Esophagus squamous epithelium (tissue), 4 donors: ENCODE data around the gene CDKN1B.

Source experiments
- POLR2A ChIP-seq, 4 donors: fragments of 450-650 bp; IDR thresholded peaks; one replicate each; pipeline ENCODE4 v1.6.1; 2017; ENCODE audit warnings: antibody characterized with exemption in 4 of 4, mild to moderate bottlenecking in 4 of 4, moderate library complexity in 3 of 4
- TF ChIP-seq, protein P1 (sequence below), 6 experiments: fragments of 450-650 bp in 4 of 6; fragments of 200-600 bp in 2 of 6; sonication (generic) in 2 of 6; IDR thresholded peaks; one replicate each; pipeline ENCODE4 v1.5.1; 2016 to 2019; ENCODE audit warnings: antibody characterized with exemption in 6 of 6, mild to moderate bottlenecking in 4 of 6, moderate library complexity in 4 of 6

DNA sequence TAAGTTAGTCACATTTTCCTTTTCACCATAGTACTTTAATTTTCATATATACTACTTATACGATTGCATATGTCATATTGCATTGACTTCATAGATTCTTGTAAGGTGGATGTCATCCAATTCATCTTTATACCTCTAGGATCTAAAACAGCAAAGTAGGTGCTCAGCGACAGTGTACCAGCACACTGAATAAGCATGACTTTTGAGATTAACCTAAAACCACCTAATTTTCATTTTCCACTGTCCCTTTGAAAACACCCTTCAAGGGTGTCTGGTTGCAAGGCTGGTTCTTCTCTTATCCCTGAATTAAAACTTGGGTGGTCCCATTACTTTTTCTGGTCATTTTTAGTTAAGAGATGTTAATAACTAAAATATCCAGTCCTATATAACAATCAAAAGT is 25.6 kb upstream of the CDKN1B start:
- no peak for TF ChIP-seq POLR2A (IDR thresholded peaks at IDR 0.05)
- TF ChIP-seq, protein P1, sequence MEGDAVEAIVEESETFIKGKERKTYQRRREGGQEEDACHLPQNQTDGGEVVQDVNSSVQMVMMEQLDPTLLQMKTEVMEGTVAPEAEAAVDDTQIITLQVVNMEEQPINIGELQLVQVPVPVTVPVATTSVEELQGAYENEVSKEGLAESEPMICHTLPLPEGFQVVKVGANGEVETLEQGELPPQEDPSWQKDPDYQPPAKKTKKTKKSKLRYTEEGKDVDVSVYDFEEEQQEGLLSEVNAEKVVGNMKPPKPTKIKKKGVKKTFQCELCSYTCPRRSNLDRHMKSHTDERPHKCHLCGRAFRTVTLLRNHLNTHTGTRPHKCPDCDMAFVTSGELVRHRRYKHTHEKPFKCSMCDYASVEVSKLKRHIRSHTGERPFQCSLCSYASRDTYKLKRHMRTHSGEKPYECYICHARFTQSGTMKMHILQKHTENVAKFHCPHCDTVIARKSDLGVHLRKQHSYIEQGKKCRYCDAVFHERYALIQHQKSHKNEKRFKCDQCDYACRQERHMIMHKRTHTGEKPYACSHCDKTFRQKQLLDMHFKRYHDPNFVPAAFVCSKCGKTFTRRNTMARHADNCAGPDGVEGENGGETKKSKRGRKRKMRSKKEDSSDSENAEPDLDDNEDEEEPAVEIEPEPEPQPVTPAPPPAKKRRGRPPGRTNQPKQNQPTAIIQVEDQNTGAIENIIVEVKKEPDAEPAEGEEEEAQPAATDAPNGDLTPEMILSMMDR (IDR thresholded peaks at IDR 0.05): no peak
